ENCODE measurements around the gene CNTNAP2. TPM values are rescaled to one million over a fixed set of nuclear protein-coding genes. Genes with fewer than 3 reads are reported as not detected.

CNTNAP2 gene
- total RNA-seq, 1 experiment from 2014 or later: 64.5 TPM

DNA sequence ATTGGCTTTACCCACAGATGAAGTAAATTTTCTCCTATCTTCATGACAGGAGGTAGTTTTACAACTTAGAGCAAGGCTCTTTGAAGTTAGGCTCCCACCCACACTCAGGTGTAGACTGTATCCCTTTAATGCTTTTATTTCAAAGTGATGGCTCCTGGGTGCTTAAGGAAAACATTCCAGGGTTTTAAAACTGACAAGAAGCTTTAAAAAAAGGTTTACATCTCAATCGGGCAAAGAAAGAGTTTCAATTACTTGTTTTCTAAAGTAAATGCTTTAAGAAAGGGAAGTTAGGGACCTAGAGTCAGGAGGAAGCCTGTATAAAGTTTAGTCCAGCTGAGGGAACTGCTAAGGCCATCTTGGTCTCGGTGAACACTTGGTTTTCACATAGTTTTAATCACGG lies 1320.1 kb downstream of the CNTNAP2 start:
- H3K27ac ChIP-seq (ENCODE audit: insufficient read length, low read depth, low read length): no peak overlapping the region
- no peak overlapping the region for H2BK15ac ChIP-seq (ENCODE audit: low read depth, low read length)
- H2BK20ac ChIP-seq (ENCODE audit: low read depth, low read length, poor library complexity, severe bottlenecking): no peak overlapping the region
- H2AFZ ChIP-seq (ENCODE audit: low read length): no peak overlapping the region
- no peak overlapping the region for H3T11ph ChIP-seq (ENCODE audit: low read length)
- H3K4me1 ChIP-seq (ENCODE audit: insufficient read depth, low read length): no peaks in the 10 kb centered on the region
- H3K4ac ChIP-seq (ENCODE audit: low read depth, low read length): no peak overlapping the region
- H3K9ac ChIP-seq (ENCODE audit: extremely low read depth, insufficient read length, low read length): no peak overlapping the region
- no peak overlapping the region for H3K27ac Mint-ChIP-seq
- H2BK5ac ChIP-seq (ENCODE audit: insufficient read length, low read length): no peak overlapping the region
- WGBS (ENCODE audit: extremely low coverage, insufficient read length, low lambda C conversion rate): no CpG with 5 or more reads among the region's 3 CpGs
- H3K36me3 Mint-ChIP-seq (ENCODE audit: insufficient read depth in 1 of 3, low read depth in 3 of 3): peaks cover 0 to 16% (median 0%) of the 10 kb centered on the region in 3 experiments; a peak in 4 of 7 replicates
- H4K8ac ChIP-seq (replicated peaks; ENCODE audit: insufficient read length, low read depth, low read length): no peak overlapping the region
- H3K27me3 Mint-ChIP-seq (ENCODE audit: low read depth): peaks cover 99% of the 10 kb centered on the region
- H2BK12ac ChIP-seq (ENCODE audit: insufficient read length, low read depth, low read length): no peak overlapping the region
- no peaks in the 10 kb centered on the region for H3K23me2 ChIP-seq (ENCODE audit: insufficient read length, low read depth, low read length, poor library complexity, severe bottlenecking)
- TF ChIP-seq, protein P1, sequence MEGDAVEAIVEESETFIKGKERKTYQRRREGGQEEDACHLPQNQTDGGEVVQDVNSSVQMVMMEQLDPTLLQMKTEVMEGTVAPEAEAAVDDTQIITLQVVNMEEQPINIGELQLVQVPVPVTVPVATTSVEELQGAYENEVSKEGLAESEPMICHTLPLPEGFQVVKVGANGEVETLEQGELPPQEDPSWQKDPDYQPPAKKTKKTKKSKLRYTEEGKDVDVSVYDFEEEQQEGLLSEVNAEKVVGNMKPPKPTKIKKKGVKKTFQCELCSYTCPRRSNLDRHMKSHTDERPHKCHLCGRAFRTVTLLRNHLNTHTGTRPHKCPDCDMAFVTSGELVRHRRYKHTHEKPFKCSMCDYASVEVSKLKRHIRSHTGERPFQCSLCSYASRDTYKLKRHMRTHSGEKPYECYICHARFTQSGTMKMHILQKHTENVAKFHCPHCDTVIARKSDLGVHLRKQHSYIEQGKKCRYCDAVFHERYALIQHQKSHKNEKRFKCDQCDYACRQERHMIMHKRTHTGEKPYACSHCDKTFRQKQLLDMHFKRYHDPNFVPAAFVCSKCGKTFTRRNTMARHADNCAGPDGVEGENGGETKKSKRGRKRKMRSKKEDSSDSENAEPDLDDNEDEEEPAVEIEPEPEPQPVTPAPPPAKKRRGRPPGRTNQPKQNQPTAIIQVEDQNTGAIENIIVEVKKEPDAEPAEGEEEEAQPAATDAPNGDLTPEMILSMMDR (conservative IDR thresholded peaks at IDR 0.05): no peak
- H4K91ac ChIP-seq (ENCODE audit: insufficient read length, low read depth, low read length): no peak overlapping the region
- no peak overlapping the region for H3K14ac ChIP-seq (ENCODE audit: insufficient read depth, low read length)
- H3K23ac ChIP-seq (ENCODE audit: insufficient read length, low read depth, low read length): no peak overlapping the region
- H3K9me3 ChIP-seq (ENCODE audit: control insufficient read depth, low read depth, low read length): no peaks in the 10 kb centered on the region
- H3K18ac ChIP-seq (ENCODE audit: insufficient read length, low read depth, low read length): no peak overlapping the region
- H3K27me3 ChIP-seq (ENCODE audit: insufficient read depth, low read length): peaks cover 21% of the 10 kb centered on the region; the same call in 1 of the 2 replicates
- H2BK120ac ChIP-seq (ENCODE audit: low read depth, low read length, poor library complexity, severe bottlenecking): no peak overlapping the region
- H3K4me2 ChIP-seq (ENCODE audit: insufficient read depth, insufficient read length, low read length): no peak overlapping the region
- no peak for DNase-seq
- H3K79me1 ChIP-seq (ENCODE audit: insufficient read depth, low read depth, low read length, poor library complexity, severe bottlenecking): no peaks in the 10 kb centered on the region
- no peak overlapping the region for H3K4me3 Mint-ChIP-seq
- peaks cover 9 to 17% of the 10 kb centered on the region in 2 experiments; a peak in 4 of 5 replicates for H3K9me3 Mint-ChIP-seq
- no peak overlapping the region for H3K56ac ChIP-seq (ENCODE audit: insufficient read length, low read depth, low read length)
- H3K4me1 Mint-ChIP-seq: no peaks in the 10 kb centered on the region
- no peak overlapping the region for H2AK5ac ChIP-seq (ENCODE audit: insufficient read length, low read length)
- H4K5ac ChIP-seq (ENCODE audit: insufficient read length, low read depth, low read length): no peak overlapping the region
- H3K79me2 ChIP-seq (ENCODE audit: insufficient read depth, low read length): no peaks in the 10 kb centered on the region
- H4K20me1 ChIP-seq (ENCODE audit: control insufficient read depth, insufficient read depth, insufficient read length): no peaks in the 10 kb centered on the region
